GM12873 (cell line): ENCODE results near the gene CYB5RL.

Source experiments
- TF ChIP-seq, protein P1 (sequence below): IDR thresholded peaks from 2 replicates; pipeline ENCODE4 v1.5.1; 2012; ENCODE audit warnings: low read depth, mild to moderate bottlenecking, moderate library complexity, low read length, control low read depth; ENCODE audit not compliant: insufficient read depth; ENCODE audit errors: missing control alignments

Gene CYB5RL, protein sequence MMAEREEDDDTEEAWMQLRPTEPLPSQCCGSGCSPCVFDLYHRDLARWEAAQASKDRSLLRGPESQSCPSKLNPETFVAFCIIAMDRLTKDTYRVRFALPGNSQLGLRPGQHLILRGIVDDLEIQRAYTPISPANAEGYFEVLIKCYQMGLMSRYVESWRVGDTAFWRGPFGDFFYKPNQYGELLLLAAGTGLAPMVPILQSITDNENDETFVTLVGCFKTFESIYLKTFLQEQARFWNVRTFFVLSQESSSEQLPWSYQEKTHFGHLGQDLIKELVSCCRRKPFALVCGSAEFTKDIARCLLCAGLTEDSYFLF

DNA sequence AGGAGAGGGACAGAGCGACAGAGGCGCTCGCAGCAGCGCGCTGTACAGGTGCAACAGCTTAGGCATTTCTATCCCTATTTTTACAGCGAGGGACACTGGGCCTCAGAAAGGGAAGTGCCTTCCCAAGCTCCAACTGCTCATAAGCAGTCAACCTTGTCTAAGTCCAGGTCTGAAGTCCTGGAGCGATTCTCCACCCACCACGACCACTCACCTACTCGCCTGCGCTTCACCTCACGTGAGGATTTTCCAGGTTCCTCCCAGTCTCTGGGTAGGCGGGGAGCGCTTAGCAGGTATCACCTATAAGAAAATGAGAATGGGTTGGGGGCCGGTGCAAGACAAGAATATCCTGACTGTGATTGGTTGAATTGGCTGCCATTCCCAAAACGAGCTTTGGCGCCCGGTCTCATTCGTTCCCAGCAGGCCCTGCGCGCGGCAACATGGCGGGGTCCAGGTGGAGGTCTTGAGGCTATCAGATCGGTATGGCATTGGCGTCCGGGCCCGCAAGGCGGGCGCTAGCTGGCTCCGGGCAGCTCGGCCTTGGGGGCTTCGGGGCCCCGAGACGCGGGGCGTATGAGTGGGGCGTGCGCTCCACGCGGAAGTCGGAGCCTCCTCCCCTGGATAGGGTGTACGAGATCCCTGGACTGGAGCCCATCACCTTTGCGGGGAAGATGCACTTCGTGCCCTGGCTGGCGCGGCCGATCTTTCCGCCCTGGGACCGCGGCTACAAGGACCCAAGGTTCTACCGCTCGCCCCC, at the start of gene CYB5RL, which contains the start of gene MRPL37:
CYB5RL (minus strand) TSS at position 266 of the 754 bp plus-strand sequence. CDS start 4,414 bp downstream, outside the sequence.
MRPL37 (plus strand) TSS at position 403 of the 754 bp plus-strand sequence; CDS start at position 480, 77 bp downstream.
- TF ChIP-seq, protein P1, sequence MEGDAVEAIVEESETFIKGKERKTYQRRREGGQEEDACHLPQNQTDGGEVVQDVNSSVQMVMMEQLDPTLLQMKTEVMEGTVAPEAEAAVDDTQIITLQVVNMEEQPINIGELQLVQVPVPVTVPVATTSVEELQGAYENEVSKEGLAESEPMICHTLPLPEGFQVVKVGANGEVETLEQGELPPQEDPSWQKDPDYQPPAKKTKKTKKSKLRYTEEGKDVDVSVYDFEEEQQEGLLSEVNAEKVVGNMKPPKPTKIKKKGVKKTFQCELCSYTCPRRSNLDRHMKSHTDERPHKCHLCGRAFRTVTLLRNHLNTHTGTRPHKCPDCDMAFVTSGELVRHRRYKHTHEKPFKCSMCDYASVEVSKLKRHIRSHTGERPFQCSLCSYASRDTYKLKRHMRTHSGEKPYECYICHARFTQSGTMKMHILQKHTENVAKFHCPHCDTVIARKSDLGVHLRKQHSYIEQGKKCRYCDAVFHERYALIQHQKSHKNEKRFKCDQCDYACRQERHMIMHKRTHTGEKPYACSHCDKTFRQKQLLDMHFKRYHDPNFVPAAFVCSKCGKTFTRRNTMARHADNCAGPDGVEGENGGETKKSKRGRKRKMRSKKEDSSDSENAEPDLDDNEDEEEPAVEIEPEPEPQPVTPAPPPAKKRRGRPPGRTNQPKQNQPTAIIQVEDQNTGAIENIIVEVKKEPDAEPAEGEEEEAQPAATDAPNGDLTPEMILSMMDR = no peak

DNA sequence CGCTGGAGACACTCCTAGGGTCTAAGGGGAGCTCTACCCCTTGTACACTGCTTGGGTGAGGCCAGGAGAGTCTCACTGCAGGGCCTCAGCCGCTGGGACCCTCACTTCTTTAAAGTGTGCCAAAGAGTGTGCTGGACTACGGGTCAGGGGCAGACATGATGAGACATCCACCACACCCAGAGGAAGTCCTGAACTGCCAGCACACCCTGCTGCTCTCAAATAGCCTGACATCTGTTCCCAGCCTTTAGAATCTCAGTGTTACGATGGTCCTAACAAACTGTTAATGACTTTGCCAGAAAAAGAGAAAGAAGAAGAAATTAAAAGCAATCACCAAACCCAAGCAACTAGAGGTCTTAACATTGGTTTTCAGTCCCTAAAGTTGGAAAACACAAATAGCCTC, 49.1 kb upstream of the CYB5RL start:
- TF ChIP-seq, protein P1 = no peak

GRCh38 chr1:54247863-54248515, 48.2 kb upstream of the CYB5RL start:
- TF ChIP-seq, protein P1 = no peak

- TF ChIP-seq, protein P1 = no peak
These were observed 46.4 kb upstream of the CYB5RL start for GRCh38 chr1:54246116-54246721.

- TF ChIP-seq, protein P1 = no peak
These were observed 45.7 kb upstream of the CYB5RL start for GRCh38 chr1:54245501-54245900.

DNA sequence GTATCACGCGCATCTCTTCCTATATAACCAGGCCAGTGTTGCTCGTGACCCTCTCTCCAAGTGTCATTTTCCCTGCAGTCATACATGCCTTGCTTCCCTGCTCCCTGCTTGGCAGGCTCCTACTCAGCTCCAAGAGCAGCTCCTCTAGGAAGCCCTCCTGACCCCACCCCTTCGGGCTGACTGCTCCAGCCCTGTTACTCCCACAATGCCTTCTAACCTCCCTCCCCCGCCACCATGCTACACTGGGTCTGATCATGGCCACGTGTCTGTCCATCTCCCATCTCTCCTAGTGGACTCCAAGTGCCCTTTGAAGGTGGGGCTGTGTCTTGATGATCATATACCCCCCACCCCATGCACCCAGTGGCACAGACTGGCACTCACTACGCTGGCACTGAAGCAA, 44.8 kb upstream of the CYB5RL start:
- TF ChIP-seq, protein P1 = no peak
